CD4-positive, alpha-beta T cell treated with Interleukin-6 at 100 ng/mL for 8 hours (primary cell): ENCODE measurements around the gene ATP2B3.
"Not testable (repeated sequence)": the region's sequence is repeated elsewhere in the genome, so short reads cannot be mapped to it uniquely, and the experiment has no call there.

Experiments
- DNase-seq: peaks from one replicate; pipeline ENCODE4 v3.0.0-alpha.2; 2020; ENCODE audit warnings: mixed read lengths, low spot score

The ATP2B3 gene

GRCh38 chrX:153595859-153596857, 78.7 kb downstream of the ATP2B3 start:
- DNase-seq = no peak

- no peak for DNase-seq
These were observed 79.7 kb downstream of the ATP2B3 start for GRCh38 chrX:153596981-153597750.

- no peak for DNase-seq
These were observed 81.2 kb downstream of the ATP2B3 start, which contains the start of gene CCNQ for GRCh38 chrX:153598541-153599191. TSS of gene CCNQ (minus strand) at chrX:153599139. CDS start at chrX:153599073, 66 bp downstream.

- DNase-seq = peak; percentile 89
These were observed 82.0 kb downstream of the ATP2B3 start for GRCh38 chrX:153599192-153600031.

GRCh38 chrX:153600032-153600373, 82.6 kb downstream of the ATP2B3 start:
- no peak for DNase-seq

- DNase-seq = no peak
These were observed 83.5 kb downstream of the ATP2B3 start for GRCh38 chrX:153600921-153601320.

GRCh38 chrX:153601511-153602110, 84.2 kb downstream of the ATP2B3 start:
- no peak for DNase-seq

- no peak for DNase-seq
These were observed 85.2 kb downstream of the ATP2B3 start for GRCh38 chrX:153602601-153603000.

- no peak for DNase-seq
These were observed 85.8 kb downstream of the ATP2B3 start for GRCh38 chrX:153603131-153603656.

GRCh38 chrX:153604666-153605380, 87.4 kb downstream of the ATP2B3 start:
- DNase-seq = not testable (repeated sequence)

- no peak for DNase-seq
These were observed 89.1 kb downstream of the ATP2B3 start for GRCh38 chrX:153606503-153606902.

- DNase-seq = no peak
These were observed 90.9 kb downstream of the ATP2B3 start for GRCh38 chrX:153608376-153608775.

- no peak for DNase-seq
These were observed 91.4 kb downstream of the ATP2B3 start for GRCh38 chrX:153608806-153609205.

GRCh38 chrX:153609917-153610835, 92.7 kb downstream of the ATP2B3 start:
- peak; percentile 77 for DNase-seq

GRCh38 chrX:153610836-153611213, 93.4 kb downstream of the ATP2B3 start:
- no peak for DNase-seq

GRCh38 chrX:153611298-153612095, 94.1 kb downstream of the ATP2B3 start:
- DNase-seq = no peak

- DNase-seq = no peak
These were observed 95.0 kb downstream of the ATP2B3 start for GRCh38 chrX:153612413-153612812.

GRCh38 chrX:153614818-153615217, 97.4 kb downstream of the ATP2B3 start:
- DNase-seq = no peak
